Tibial artery (tissue), 4 donors: ENCODE data around the gene KAZN.
A peak's percentile ranks its signal among the peaks of the same experiment; 100 is the strongest.

ENCODE experiments used
- DNase-seq, 2 donors: peaks; one replicate each; pipeline ENCODE4 v3.0.0-alpha.2; 2019
- H3K27ac ChIP-seq, 2 donors: fragments of 200-600 bp; sonication (generic) in 1 of 2; 1 replicate in 1 of 2; 2 replicates in 1 of 2; pipeline ENCODE4 v1.5.1; 2018 to 2019; ENCODE audit warnings: mild to moderate bottlenecking in 1 of 2
- H3K27me3 ChIP-seq, 2 donors: fragments of 200-600 bp; sonication (generic) in 1 of 2; one replicate each; pipeline versions ENCODE4 v1.5.1 to v1.6.0; 2016 to 2019
- H3K36me3 ChIP-seq, 3 donors: fragments of 200-600 bp; sonication (generic) in 2 of 3; one replicate each; pipeline ENCODE4 v1.5.1; 2016 to 2019; ENCODE audit warnings: mild to moderate bottlenecking in 2 of 3
- H3K4me1 ChIP-seq, 4 donors: fragments of 200-600 bp; sonication (generic) in 2 of 4; 1 replicate in 3 of 4; 2 replicates in 1 of 4; pipeline ENCODE4 v1.5.1; 2016 to 2019
- H3K4me3 ChIP-seq, 2 donors: fragments of 200-600 bp; sonication (generic) in 1 of 2; 1 replicate in 1 of 2; 2 replicates in 1 of 2; pipeline ENCODE4 v1.5.1; 2018 to 2019; ENCODE audit warnings: mild to moderate bottlenecking in 2 of 2
- H3K9me3 ChIP-seq, 3 donors: fragments of 200-600 bp; sonication (generic) in 1 of 3; one replicate each; pipeline ENCODE4 v1.5.1; 2016 to 2019
- CTCF ChIP-seq, 2 experiments: fragments of 200-600 bp in 1 of 2; fragments of 450-650 bp in 1 of 2; IDR thresholded peaks; one replicate each; pipeline ENCODE4 v1.5.1; 2017 to 2019; ENCODE audit warnings: antibody characterized with exemption in 2 of 2, mild to moderate bottlenecking in 1 of 2, moderate library complexity in 1 of 2
- intact Hi-C: fragments of 100-400 bp; cut with DNase I; formaldehyde crosslinking; loops from one replicate; pipeline ENCODE4 v1.15.0; 2023; ENCODE audit warnings: low total_unique reads

The KAZN gene

GRCh38 chr1:15125101-15125745, 526.7 kb downstream of the KAZN start:
- peaks cover 0 to 6% (median 6%) of the 10 kb centered on the region in 3 donors for H3K9me3 ChIP-seq
- H3K4me3 ChIP-seq = no peak overlapping the region
- no peak for DNase-seq
- intact Hi-C loops = loop anchor here (5.0 kb wide), 1 partner anchor 177 kb away; no protein-coding TSS in a partner anchor
- H3K27me3 ChIP-seq = no peaks in the 10 kb centered on the region
- H3K36me3 ChIP-seq = no peaks in the 10 kb centered on the region
- H3K4me1 ChIP-seq = no peaks in the 10 kb centered on the region
- TF ChIP-seq CTCF (IDR thresholded peaks at IDR 0.05) = no peak
- no peak overlapping the region for H3K27ac ChIP-seq

DNA sequence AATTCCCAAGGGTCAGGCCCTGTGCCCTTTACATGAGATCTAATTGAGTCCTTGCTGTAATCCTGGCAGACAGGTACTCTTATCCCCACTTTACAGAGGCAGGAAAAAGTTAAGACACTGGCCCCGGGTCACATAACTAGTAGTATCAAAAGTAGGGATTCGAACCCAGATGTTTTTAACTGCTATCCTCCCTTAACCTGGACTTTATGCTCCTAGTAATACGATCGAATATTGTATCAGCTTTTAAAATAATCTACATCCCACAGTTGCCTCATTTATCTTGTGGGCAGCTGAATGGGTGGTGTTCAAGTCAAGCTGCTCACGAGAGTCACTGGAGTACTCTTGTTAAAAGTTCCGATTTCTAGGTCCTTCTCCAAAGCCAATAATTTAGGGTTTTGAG, 529.6 kb downstream of the KAZN start:
- no peak for DNase-seq

DNA sequence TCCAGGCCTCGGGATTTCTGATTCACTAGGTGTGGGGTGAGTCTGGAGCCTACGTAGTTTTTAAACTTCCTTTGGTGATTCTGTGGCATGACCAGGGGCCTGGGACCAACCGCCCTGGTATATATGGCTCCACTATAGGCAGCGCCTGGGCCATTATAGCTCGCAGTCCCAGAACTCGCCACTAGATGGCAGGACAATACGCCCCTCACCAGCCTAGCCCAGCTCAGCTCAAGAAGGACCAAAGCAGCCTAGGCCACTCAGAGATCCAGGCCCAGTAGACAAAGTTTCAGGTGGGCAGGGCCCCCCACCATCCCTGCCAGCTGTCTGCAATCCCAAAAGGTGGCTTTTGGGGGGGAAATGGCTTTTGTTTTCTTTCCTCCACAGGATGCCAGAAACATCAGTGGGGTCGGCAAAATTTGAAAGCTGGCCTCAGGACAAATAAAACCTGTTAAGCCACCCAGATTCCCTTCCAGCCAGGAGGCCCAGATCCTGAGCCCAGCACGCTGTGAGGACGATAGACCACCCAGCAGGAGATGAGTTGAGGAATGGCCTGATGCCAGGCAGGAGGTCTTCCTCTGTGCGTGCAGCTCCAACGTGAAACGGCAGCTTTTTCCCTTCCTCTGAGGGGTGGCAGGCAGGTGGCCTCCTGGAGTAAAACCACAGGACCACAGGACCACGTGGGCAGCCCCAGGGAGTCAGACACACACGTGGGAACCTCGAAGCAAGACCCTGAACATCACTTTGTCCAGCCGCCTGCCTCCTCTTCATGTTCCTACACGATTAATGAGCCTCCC, 530.2 kb downstream of the KAZN start:
- TF ChIP-seq CTCF (IDR thresholded peaks at IDR 0.05) = peak; percentile 85 to 86
- H3K4me1 ChIP-seq = no peaks in the 10 kb centered on the region
- H3K36me3 ChIP-seq = no peaks in the 10 kb centered on the region
- H3K4me3 ChIP-seq = no peak overlapping the region
- H3K9me3 ChIP-seq = peaks cover 0 to 6% (median 6%) of the 10 kb centered on the region in 3 donors
- no peaks in the 10 kb centered on the region for H3K27me3 ChIP-seq
- H3K27ac ChIP-seq = no peak overlapping the region
- peak; percentile 43 to 77 for DNase-seq
- intact Hi-C loops = loop anchor here (5.0 kb wide), 1 partner anchor 174 kb away; no protein-coding TSS in a partner anchor

More for the DNA sequence above, 529.6 kb downstream of the KAZN start:
- TF ChIP-seq CTCF (IDR thresholded peaks at IDR 0.05) = no peak
- intact Hi-C loops = loop anchor here (5.0 kb wide), 1 partner anchor 174 kb away; no protein-coding TSS in a partner anchor
- H3K4me1 ChIP-seq = no peaks in the 10 kb centered on the region
- H3K4me3 ChIP-seq = no peak overlapping the region
- no peaks in the 10 kb centered on the region for H3K36me3 ChIP-seq
- H3K27ac ChIP-seq = no peak overlapping the region
- peaks cover 0 to 6% (median 6%) of the 10 kb centered on the region in 3 donors for H3K9me3 ChIP-seq
- no peaks in the 10 kb centered on the region for H3K27me3 ChIP-seq

GRCh38 chr1:15129944-15130343, 531.5 kb downstream of the KAZN start:
- H3K9me3 ChIP-seq = peaks cover 0 to 6% (median 6%) of the 10 kb centered on the region in 3 donors
- H3K36me3 ChIP-seq = no peaks in the 10 kb centered on the region
- H3K4me3 ChIP-seq = no peak overlapping the region
- H3K4me1 ChIP-seq = no peaks in the 10 kb centered on the region
- no peak for TF ChIP-seq CTCF (IDR thresholded peaks at IDR 0.05)
- DNase-seq = no peak
- intact Hi-C loops = loop anchor here (5.0 kb wide), 1 partner anchor 172 kb away; no protein-coding TSS in a partner anchor
- H3K27me3 ChIP-seq = peaks cover 0 to 5% of the 10 kb centered on the region in 2 donors
- no peak overlapping the region for H3K27ac ChIP-seq

- peaks cover 0 to 5% of the 10 kb centered on the region in 2 donors for H3K27me3 ChIP-seq
- H3K4me3 ChIP-seq = no peak overlapping the region
- H3K9me3 ChIP-seq = peaks cover 0 to 6% (median 6%) of the 10 kb centered on the region in 3 donors
- TF ChIP-seq CTCF (IDR thresholded peaks at IDR 0.05) = no peak
- H3K36me3 ChIP-seq = no peaks in the 10 kb centered on the region
- no peak for DNase-seq
- intact Hi-C loops = no loop called here
- no peaks in the 10 kb centered on the region for H3K4me1 ChIP-seq
- no peak overlapping the region for H3K27ac ChIP-seq
Observed at GRCh38 chr1:15130607-15131006, 532.1 kb downstream of the KAZN start.
